Osteoblast (primary cell): ENCODE results near the gene AGAP3. TPM values are rescaled to one million over a fixed set of nuclear protein-coding genes. Genes with fewer than 3 reads are reported as not detected.

ENCODE experiments used
- DNase-seq: peaks from one replicate; pipeline ENCODE4 v3.0.0; 2011; ENCODE audit warnings: low spot score, mixed read lengths; ENCODE audit not compliant: insufficient read length; ENCODE audit errors: missing footprints
- H2AFZ ChIP-seq: 2 replicates; pipeline ENCODE4 v1.6.0; 2011; ENCODE audit warnings: mild to moderate bottlenecking, low read length
- H3K27ac ChIP-seq: 2 replicates; pipeline ENCODE4 v1.5.1; 2011; ENCODE audit warnings: mild to moderate bottlenecking, low read depth, low read length, moderate library complexity
- H3K27me3 ChIP-seq: 2 replicates; pipeline ENCODE4 v1.6.0; 2012; ENCODE audit warnings: mild to moderate bottlenecking, control low read depth, inconsistent platforms, low read length, moderate library complexity; ENCODE audit not compliant: insufficient read depth
- H3K36me3 ChIP-seq: 2 replicates; pipeline ENCODE4 v1.5.1; 2011; ENCODE audit warnings: mild to moderate bottlenecking, low read length, control low read depth, moderate library complexity; ENCODE audit not compliant: insufficient read depth
- H3K4me1 ChIP-seq: 2 replicates; pipeline ENCODE4 v1.5.1; 2011; ENCODE audit warnings: mild to moderate bottlenecking, low read length, control low read depth, moderate library complexity; ENCODE audit not compliant: insufficient read depth
- H3K4me2 ChIP-seq: 2 replicates; pipeline ENCODE4 v1.6.0; 2011; ENCODE audit warnings: mild to moderate bottlenecking, low read length; ENCODE audit not compliant: insufficient read depth
- H3K4me3 ChIP-seq: fragments of 200-600 bp; sonication (generic); 3 replicates; pipeline ENCODE4 v1.5.1; 2012; ENCODE audit warnings: mild to moderate bottlenecking, low read length, inconsistent platforms; ENCODE audit not compliant: insufficient read depth
- H3K79me2 ChIP-seq: 2 replicates; pipeline ENCODE4 v1.6.0; 2012; ENCODE audit warnings: mild to moderate bottlenecking, low read length, control low read depth, inconsistent platforms; ENCODE audit not compliant: insufficient read depth
- H3K9me3 ChIP-seq: 2 replicates; pipeline ENCODE4 v1.5.1; 2011; ENCODE audit warnings: low read depth, low read length, control low read depth
- H4K20me1 ChIP-seq: 2 replicates; pipeline ENCODE4 v1.6.0; 2012; ENCODE audit warnings: mild to moderate bottlenecking, low read length, control low read depth; ENCODE audit not compliant: insufficient read depth
- CTCF ChIP-seq: IDR thresholded peaks from 2 replicates; pipeline ENCODE4 v1.5.1; 2011; ENCODE audit warnings: mild to moderate bottlenecking, low read depth, low read length, moderate library complexity; ENCODE audit errors: extremely low read depth
- total RNA-seq: library from RNA; depleted of rRNA; stranded (reverse); fragments of >200 nt; gene quantifications from 2 replicates; pipeline ENCODE4 v1.2.3, GENCODE V29; 2012

Gene AGAP3
- total RNA-seq, 1 donor, result 39.8 TPM

- H3K27me3 ChIP-seq, result peaks cover 33% of the 10 kb centered on the region
- TF ChIP-seq CTCF, result no peak
These were observed 101.4 kb downstream of the AGAP3 start for GRCh38 chr7:151187409-151188251.

GRCh38 chr7:151188252-151188542 lies 101.9 kb downstream of the AGAP3 start:
- H3K36me3 ChIP-seq, result no peaks in the 10 kb centered on the region
- no peaks in the 10 kb centered on the region for H3K79me2 ChIP-seq
- no peak for TF ChIP-seq CTCF
- H3K9me3 ChIP-seq, result no peaks in the 10 kb centered on the region
- H3K27ac ChIP-seq, result no peak overlapping the region
- DNase-seq, result no peak
- no peaks in the 10 kb centered on the region for H3K4me1 ChIP-seq
- H3K27me3 ChIP-seq, result peaks cover 32% of the 10 kb centered on the region
- H4K20me1 ChIP-seq, result no peaks in the 10 kb centered on the region
- no peak overlapping the region for H3K4me2 ChIP-seq
- H3K4me3 ChIP-seq, result no peak overlapping the region
- no peak overlapping the region for H2AFZ ChIP-seq

More at GRCh38 chr7:151187409-151188251, 101.4 kb downstream of the AGAP3 start:
- Histone ChIP-seq H3K79me2 (no peaks in the 10 kb centered on the region), H3K27ac (no peak overlapping the region), H2AFZ (no peak overlapping the region), H3K4me2 (no peak overlapping the region), H4K20me1 (no peaks in the 10 kb centered on the region), H3K4me3 (no peak overlapping the region), H3K36me3 (no peaks in the 10 kb centered on the region), H3K4me1 (no peaks in the 10 kb centered on the region), H3K9me3 (no peaks in the 10 kb centered on the region)
- DNase-seq, result no peak

- Histone ChIP-seq H3K4me1 (no peaks in the 10 kb centered on the region), H3K36me3 (no peaks in the 10 kb centered on the region), H3K4me2 (no peak overlapping the region), H3K4me3 (no peak overlapping the region), H3K79me2 (no peaks in the 10 kb centered on the region), H3K27me3 (peaks cover 32% of the 10 kb centered on the region), H3K9me3 (no peaks in the 10 kb centered on the region), H4K20me1 (no peaks in the 10 kb centered on the region), H2AFZ (no peak overlapping the region), H3K27ac (no peak overlapping the region)
- TF ChIP-seq CTCF, result no peak
- DNase-seq, result no peak
These were observed 102.8 kb downstream of the AGAP3 start for GRCh38 chr7:151189038-151189437.

GRCh38 chr7:151191544-151191943 lies 105.3 kb downstream of the AGAP3 start:
- Histone ChIP-seq H4K20me1 (no peaks in the 10 kb centered on the region), H3K4me2 (no peak overlapping the region), H3K4me1 (no peaks in the 10 kb centered on the region), H2AFZ (no peak overlapping the region), H3K36me3 (no peaks in the 10 kb centered on the region), H3K27ac (no peak overlapping the region), H3K9me3 (no peaks in the 10 kb centered on the region), H3K4me3 (no peak overlapping the region), H3K79me2 (no peaks in the 10 kb centered on the region), H3K27me3 (peaks cover 37% of the 10 kb centered on the region)
- no peak for TF ChIP-seq CTCF
- DNase-seq, result peak; percentile 42
